Brain pericyte (primary cell): ENCODE data around the gene HUS1.
"Not testable (repeated sequence)": the region's sequence is repeated elsewhere in the genome, so short reads cannot be mapped to it uniquely, and the experiment has no call there.

Experiments used
- DNase-seq: peaks from one replicate; pipeline ENCODE4 v3.0.0-alpha.2; 2012; ENCODE audit warnings: low read depth, low spot score

HUS1 gene

GRCh38 chr7:47924266-47924665 is 55.1 kb downstream of the HUS1 start:
- no peak for DNase-seq

GRCh38 chr7:47923081-47923875 is 56.1 kb downstream of the HUS1 start:
- not testable (repeated sequence) for DNase-seq

GRCh38 chr7:47916514-47916913 is 62.9 kb downstream of the HUS1 start:
- DNase-seq: not testable (repeated sequence)

GRCh38 chr7:47915616-47915976 is 63.8 kb downstream of the HUS1 start:
- no peak for DNase-seq

GRCh38 chr7:47914717-47915615 is 64.4 kb downstream of the HUS1 start:
- DNase-seq: no peak
